H1 (cell line): ENCODE results near the gene P3H2. TPM values are rescaled to one million over a fixed set of nuclear protein-coding genes. Genes with fewer than 3 reads are reported as not detected.

Source experiments
- CTCF ChIA-PET: fragments of 300-600 bp; sonication (Branson Sonifier 250); formaldehyde crosslinking; loops from one replicate; lab custom pipeline; 2021; ENCODE audit not compliant: partially characterized antibody; lab: Charles Lee
- POLR2A ChIA-PET: fragments of 300-600 bp; sonication (Branson Sonifier 250); formaldehyde crosslinking; loops from one replicate; lab custom pipeline; 2021; ENCODE audit warnings: inconsistent platforms; ENCODE audit not compliant: partially characterized antibody; lab: Charles Lee
- DNase-seq, 2 experiments: peaks; one replicate each; pipeline versions ENCODE4 v3.0.0 to v3.0.0-alpha.2; 2010 to 2022; ENCODE audit warnings: low spot score in 2 of 2, low read depth in 1 of 2, mixed read lengths in 1 of 2
- FAIRE-seq: peaks from 2 replicates; lab custom pipeline; 2011; peaks lifted over from hg19 to GRCh38; lab: Jason Lieb, UNC
- H2AFZ ChIP-seq: 2 replicates; pipeline ENCODE4 v1.8.1; 2012; ENCODE audit warnings: low read length, inconsistent platforms
- H2AK5ac ChIP-seq: 2 replicates; pipeline ENCODE4 v1.6.1; 2013; ENCODE audit warnings: low read depth, low read length
- H2BK120ac ChIP-seq: replicated peaks from 2 replicates; pipeline ENCODE3; 2013; ENCODE audit warnings: low read depth, low read length, inconsistent platforms
- H2BK12ac ChIP-seq: 2 replicates; pipeline ENCODE4 v1.6.1; 2013; ENCODE audit warnings: low read depth, low read length
- H2BK15ac ChIP-seq: 2 replicates; pipeline ENCODE4 v1.6.1; 2013; ENCODE audit warnings: low read length
- H2BK20ac ChIP-seq: 2 replicates; pipeline ENCODE4 v1.6.1; 2013; ENCODE audit warnings: low read length
- H2BK5ac ChIP-seq: 2 replicates; pipeline ENCODE4 v1.6.1; 2013; ENCODE audit warnings: low read depth, low read length
- H3K14ac ChIP-seq: 2 replicates; pipeline ENCODE4 v1.6.1; 2013; ENCODE audit warnings: inconsistent platforms; ENCODE audit not compliant: insufficient read length
- H3K18ac ChIP-seq: 2 replicates; pipeline ENCODE4 v1.6.1; 2013; ENCODE audit warnings: low read length; ENCODE audit errors: extremely low read depth
- H3K23ac ChIP-seq: 2 replicates; pipeline ENCODE4 v1.6.1; 2013; ENCODE audit warnings: inconsistent platforms; ENCODE audit not compliant: insufficient read length
- H3K23me2 ChIP-seq: 2 replicates; pipeline ENCODE4 v1.6.1; 2013; ENCODE audit warnings: low read depth, low read length
- H3K27ac ChIP-seq: 2 replicates; pipeline ENCODE4 v1.6.1; 2011; ENCODE audit warnings: low read depth, low read length, inconsistent platforms
- H3K27me3 ChIP-seq, 4 experiments: replicated peaks in 1 of 4; 1 replicate in 1 of 4; 2 replicates in 3 of 4; pipeline versions ENCODE4 v1.6.1 to v1.8.1; 2011 to 2013; ENCODE audit warnings: low read length in 3 of 4, mild to moderate bottlenecking in 3 of 4, inconsistent platforms in 2 of 4, mixed read lengths in 2 of 4, moderate library complexity in 1 of 4; ENCODE audit not compliant: control insufficient read depth in 3 of 4, insufficient read depth in 3 of 4; ENCODE audit errors: extremely low read depth in 1 of 4
- H3K36me3 ChIP-seq, 4 experiments: 2 replicates each; pipeline versions ENCODE4 v1.6.1 to v1.8.1; 2011 to 2013; ENCODE audit warnings: mild to moderate bottlenecking in 4 of 4, low read length in 3 of 4, moderate library complexity in 2 of 4, control low read depth in 1 of 4, inconsistent platforms in 1 of 4; ENCODE audit not compliant: insufficient read depth in 4 of 4, control insufficient read depth in 2 of 4
- H3K4ac ChIP-seq: replicated peaks from 2 replicates; pipeline ENCODE3; 2013; ENCODE audit warnings: low read length, low read depth, mixed read lengths, inconsistent platforms; ENCODE audit not compliant: insufficient read length
- H3K4me1 ChIP-seq, 4 experiments: replicated peaks in 1 of 4; 1 replicate in 1 of 4; 2 replicates in 3 of 4; pipeline versions ENCODE4 v1.6.1 to v1.8.1; 2011 to 2013; ENCODE audit warnings: low read length in 3 of 4, inconsistent platforms in 2 of 4, mixed read lengths in 1 of 4; ENCODE audit not compliant: insufficient read depth in 4 of 4, control insufficient read depth in 3 of 4
- H3K4me2 ChIP-seq, 2 experiments: 2 replicates each; pipeline versions ENCODE4 v1.6.1 to v1.8.1; 2011 to 2013; ENCODE audit warnings: low read depth in 2 of 2, low read length in 2 of 2, control low read depth in 1 of 2, inconsistent platforms in 1 of 2, mild to moderate bottlenecking in 1 of 2; ENCODE audit not compliant: insufficient read depth in 1 of 2
- H3K4me3 ChIP-seq, 4 experiments: fragments of 200-600, 300-600 bp in 1 of 4; sonication (generic), shearing (Covaris generic), sonication (Bioruptor Twin) in 1 of 4; 2 replicates each; pipeline versions ENCODE4 v1.5.1 to v1.8.1; 2011 to 2016; ENCODE audit warnings: low read length in 4 of 4, low read depth in 3 of 4, control low read depth in 2 of 4, inconsistent platforms in 2 of 4, mild to moderate bottlenecking in 2 of 4, mixed read lengths in 1 of 4, moderate library complexity in 1 of 4; ENCODE audit not compliant: insufficient read depth in 2 of 4; ENCODE audit errors: extremely low read depth in 1 of 4
- H3K56ac ChIP-seq: replicated peaks from 2 replicates; pipeline ENCODE3; 2013; ENCODE audit warnings: low read depth, mild to moderate bottlenecking, mixed read lengths, low read length, inconsistent platforms; ENCODE audit not compliant: insufficient read length
- H3K79me1 ChIP-seq: 2 replicates; pipeline ENCODE4 v1.6.1; 2013; ENCODE audit warnings: low read depth, low read length, control low read depth
- H3K79me2 ChIP-seq, 2 experiments: 2 replicates each; pipeline versions ENCODE4 v1.6.1 to v1.8.1; 2012 to 2013; ENCODE audit warnings: low read length in 2 of 2, mild to moderate bottlenecking in 2 of 2, inconsistent platforms in 1 of 2; ENCODE audit not compliant: insufficient read depth in 2 of 2, control insufficient read depth in 1 of 2
- H3K9ac ChIP-seq, 4 experiments: replicated peaks in 1 of 4; 1 replicate in 1 of 4; 2 replicates in 3 of 4; pipeline versions ENCODE4 v1.6.1 to v1.8.1; 2011 to 2013; ENCODE audit warnings: low read depth in 3 of 4, low read length in 3 of 4, control low read depth in 2 of 4, mild to moderate bottlenecking in 2 of 4, moderate library complexity in 2 of 4, inconsistent platforms in 1 of 4; ENCODE audit errors: extremely low read depth in 1 of 4
- H3K9me3 ChIP-seq, 2 experiments: 2 replicates each; pipeline versions ENCODE4 v1.6.1 to v1.8.1; 2012 to 2013; ENCODE audit warnings: mild to moderate bottlenecking in 2 of 2, moderate library complexity in 2 of 2, control low read depth in 1 of 2, inconsistent platforms in 1 of 2, low read depth in 1 of 2, low read length in 1 of 2, mixed read lengths in 1 of 2; ENCODE audit not compliant: insufficient read depth in 2 of 2
- H4K20me1 ChIP-seq, 2 experiments: replicated peaks in 1 of 2; 2 replicates each; pipeline versions ENCODE3 to v1.8.1; 2011 to 2013; ENCODE audit warnings: inconsistent platforms in 2 of 2, low read length in 2 of 2, mild to moderate bottlenecking in 1 of 2; ENCODE audit not compliant: insufficient read depth in 2 of 2, control insufficient read depth in 1 of 2
- H4K5ac ChIP-seq: 2 replicates; pipeline ENCODE4 v1.6.1; 2013; ENCODE audit warnings: low read length, low read depth, mixed read lengths, inconsistent platforms; ENCODE audit not compliant: insufficient read length
- H4K8ac ChIP-seq: 2 replicates; pipeline ENCODE4 v1.8.0; 2013; ENCODE audit warnings: mild to moderate bottlenecking, moderate library complexity, low read length, inconsistent platforms; ENCODE audit not compliant: insufficient read depth; ENCODE audit errors: extremely low read depth
- H4K91ac ChIP-seq: replicated peaks from 2 replicates; pipeline ENCODE3; 2013; ENCODE audit warnings: low read length, mixed read lengths, inconsistent platforms; ENCODE audit not compliant: insufficient read length
- BACH1 ChIP-seq: IDR thresholded peaks from 2 replicates; pipeline ENCODE4 v1.6.1; 2012; ENCODE audit warnings: low read length, improper control_type of control experiment
- EP300 ChIP-seq, 2 experiments: IDR thresholded peaks; 1 replicate in 1 of 2; 2 replicates in 1 of 2; pipeline ENCODE4 v1.6.1; 2011 to 2012; ENCODE audit warnings: low read depth in 2 of 2, low read length in 2 of 2, mild to moderate bottlenecking in 2 of 2, borderline replicate concordance in 1 of 2, inconsistent platforms in 1 of 2, moderate library complexity in 1 of 2
- JUND ChIP-seq: IDR thresholded peaks from 2 replicates; pipeline ENCODE4 v1.6.1; 2011; ENCODE audit warnings: mild to moderate bottlenecking, improper control_type of control experiment, low read length
- RAD21 ChIP-seq, 2 experiments: IDR thresholded peaks in 1 of 2; conservative IDR thresholded peaks in 1 of 2; 2 replicates each; pipeline ENCODE4 v1.6.1; 2011; ENCODE audit warnings: low read depth in 2 of 2, low read length in 2 of 2, improper control_type of control experiment in 1 of 2, inconsistent platforms in 1 of 2, mild to moderate bottlenecking in 1 of 2, moderate library complexity in 1 of 2
- SP1 ChIP-seq: IDR thresholded peaks from 2 replicates; pipeline ENCODE4 v1.6.1; 2011; ENCODE audit warnings: low read depth, low read length
- SRF ChIP-seq: IDR thresholded peaks from 2 replicates; pipeline ENCODE4 v1.6.1; 2011; ENCODE audit warnings: mild to moderate bottlenecking, low read depth, low read length, moderate library complexity
- WGBS, 2 experiments: shearing (Covaris generic) in 1 of 2; methylation state at CpG; one replicate each; pipeline versions ENCODE4 v1.1.6 to v1.1.7; 2013 to 2015; ENCODE audit warnings: low lambda C conversion rate in 2 of 2, mixed read lengths in 2 of 2, inconsistent platforms in 1 of 2, low coverage in 1 of 2, missing lambda C conversion rate in 1 of 2; ENCODE audit not compliant: insufficient replicate concordance in 2 of 2, insufficient coverage in 1 of 2, insufficient read length in 1 of 2; ENCODE audit errors: extremely low coverage in 1 of 2, missing lambda C conversion rate in 1 of 2; 5-methylcytosine and 5-hydroxymethylcytosine counted together
- polyA plus RNA-seq, 7 experiments: library from polyadenylated mRNA; depleted of rRNA in 3 of 7; stranded (reverse) in 5 of 7; unstranded in 2 of 7; fragments of >200 nt in 5 of 7; fragments of 200-250 nt in 2 of 7; gene quantifications; 1 replicate in 5 of 7; 2 replicates in 1 of 7; 4 replicates in 1 of 7; pipeline versions ENCODE4 v1.2.1 to v1.2.3, GENCODE V29; 2011 to 2013; ENCODE audit warnings: missing spikeins in 2 of 7, mixed read lengths in 2 of 7
- total RNA-seq: library from RNA; stranded (reverse); fragmentation: NEBNext Ultra II Directional; extraction: Animal tissue kit (Norgen Biotek cat#: 25700); gene quantifications from 2 replicates; pipeline ENCODE4 v1.2.1, GENCODE V29; 2021
- TF ChIP-seq, protein P1 (sequence below), 3 experiments: IDR thresholded peaks; 1 replicate in 2 of 3; 2 replicates in 1 of 3; pipeline versions ENCODE4 v1.5.1 to v1.6.1; 2011; ENCODE audit warnings: low read length in 3 of 3, mild to moderate bottlenecking in 3 of 3, inconsistent platforms in 2 of 3, low read depth in 1 of 3, moderate library complexity in 1 of 3; ENCODE audit not compliant: insufficient read depth in 1 of 3; ENCODE audit errors: control extremely low read depth in 1 of 3
- TF ChIP-seq, protein P2 (sequence below): IDR thresholded peaks from 2 replicates; pipeline ENCODE4 v1.6.1; 2012; ENCODE audit warnings: inconsistent platforms

Gene P3H2
- total and polyA plus RNA-seq, 2 of the 8 experiments (the other 6 are each of a cell fraction or from before 2014, with no cell fraction given) = 40.5 to 60.4 TPM

DNA sequence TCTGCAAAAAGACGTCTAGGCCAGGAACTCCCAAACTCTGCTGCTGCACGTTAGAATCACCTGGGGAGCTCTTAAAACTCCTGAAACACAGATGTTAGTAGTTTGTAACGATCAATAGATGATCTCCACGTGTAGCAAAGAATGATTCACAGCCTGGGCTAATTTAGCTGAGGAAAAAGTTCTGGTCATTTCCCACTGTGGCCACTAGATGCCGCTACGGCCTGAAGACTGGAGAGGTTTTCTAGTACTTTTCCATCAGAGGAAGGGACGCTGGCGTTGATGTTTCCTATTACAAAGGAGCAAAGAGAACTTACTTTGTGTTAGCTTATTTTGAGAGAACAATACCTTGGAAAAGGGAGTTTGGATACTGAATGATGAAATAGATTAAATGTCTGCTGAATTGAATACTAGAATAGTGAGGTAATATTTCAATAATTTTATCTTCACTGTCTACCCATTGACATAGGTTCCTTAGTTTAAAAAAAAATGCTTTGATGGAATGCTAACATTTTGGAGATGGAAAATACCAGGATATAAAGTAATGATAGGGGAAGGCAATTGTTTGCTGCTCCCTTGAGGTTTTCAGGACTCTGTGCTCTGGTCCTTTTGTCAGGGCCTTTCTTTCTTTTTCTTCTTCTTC is 159.1 kb downstream of the P3H2 start:
- H3K36me3 ChIP-seq = peaks cover 0 to 13% (median 8%) of the 10 kb centered on the region in 4 experiments; a peak in 4 of 8 replicates
- H3K23me2 ChIP-seq = no peaks in the 10 kb centered on the region; the same call in 1 of the 2 replicates
- H3K56ac ChIP-seq = no peak overlapping the region
- no peak overlapping the region for H2BK15ac ChIP-seq
- H2AK5ac ChIP-seq = no peak overlapping the region
- H3K18ac ChIP-seq = no peak overlapping the region; the same call in 1 of the 2 replicates
- FAIRE-seq (peak; percentile 94), DNase-seq (peak; percentile 53 to 91)
- H4K5ac ChIP-seq = no peak overlapping the region
- ChIA-PET POLR2A (interaction anchor here (0.7 to 0.9 kb wide), 2 partner anchors 159 to 249 kb away, joined by 3 to 4 read pairs; partner anchors contain the start of gene P3H2), CTCF (interaction anchor here (0.5 to 7.2 kb wide), 85 partner anchors 10 to 690 kb away, joined by 3 to 55 read pairs (median 5); partner anchors contain the start of genes CLDN1, P3H2 and TMEM207)
- no peak overlapping the region for H4K91ac ChIP-seq
- H2BK20ac ChIP-seq = no peak overlapping the region
- H4K8ac ChIP-seq = no peak overlapping the region
- no peak overlapping the region for H3K27ac ChIP-seq
- H3K23ac ChIP-seq = no peak overlapping the region
- H3K79me2 ChIP-seq = no peaks in the 10 kb centered on the region
- peaks cover 0 to 5% (median 2%) of the 10 kb centered on the region in 4 experiments; a peak in 3 of 7 replicates for H3K4me1 ChIP-seq
- no peaks in the 10 kb centered on the region for H3K79me1 ChIP-seq
- no peak overlapping the region for H2BK5ac ChIP-seq
- no peaks in the 10 kb centered on the region for H3K27me3 ChIP-seq
- H2AFZ ChIP-seq = no peak overlapping the region
- H3K9me3 ChIP-seq = no peaks in the 10 kb centered on the region
- no peak overlapping the region for H2BK12ac ChIP-seq
- H4K20me1 ChIP-seq = no peaks in the 10 kb centered on the region
- WGBS, 2 experiments = 10% methylated on average over 8 of the region's 8 CpGs; no CpG with 5 or more reads in 1 of the 2 experiments
- H3K14ac ChIP-seq = no peak overlapping the region
- no peak overlapping the region for H3K4me3 ChIP-seq
- H2BK120ac ChIP-seq = no peak overlapping the region
- H3K4me2 ChIP-seq = no peak overlapping the region
- no peak overlapping the region for H3K4ac ChIP-seq
- no peak overlapping the region for H3K9ac ChIP-seq
- TF ChIP-seq SRF = no peak
- TF ChIP-seq, protein P1, sequence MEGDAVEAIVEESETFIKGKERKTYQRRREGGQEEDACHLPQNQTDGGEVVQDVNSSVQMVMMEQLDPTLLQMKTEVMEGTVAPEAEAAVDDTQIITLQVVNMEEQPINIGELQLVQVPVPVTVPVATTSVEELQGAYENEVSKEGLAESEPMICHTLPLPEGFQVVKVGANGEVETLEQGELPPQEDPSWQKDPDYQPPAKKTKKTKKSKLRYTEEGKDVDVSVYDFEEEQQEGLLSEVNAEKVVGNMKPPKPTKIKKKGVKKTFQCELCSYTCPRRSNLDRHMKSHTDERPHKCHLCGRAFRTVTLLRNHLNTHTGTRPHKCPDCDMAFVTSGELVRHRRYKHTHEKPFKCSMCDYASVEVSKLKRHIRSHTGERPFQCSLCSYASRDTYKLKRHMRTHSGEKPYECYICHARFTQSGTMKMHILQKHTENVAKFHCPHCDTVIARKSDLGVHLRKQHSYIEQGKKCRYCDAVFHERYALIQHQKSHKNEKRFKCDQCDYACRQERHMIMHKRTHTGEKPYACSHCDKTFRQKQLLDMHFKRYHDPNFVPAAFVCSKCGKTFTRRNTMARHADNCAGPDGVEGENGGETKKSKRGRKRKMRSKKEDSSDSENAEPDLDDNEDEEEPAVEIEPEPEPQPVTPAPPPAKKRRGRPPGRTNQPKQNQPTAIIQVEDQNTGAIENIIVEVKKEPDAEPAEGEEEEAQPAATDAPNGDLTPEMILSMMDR (IDR thresholded peaks at IDR 0.05; ENCODE audit: control extremely low read depth in 1 of 3, insufficient read depth in 1 of 3, low read depth in 1 of 3, low read length in 3 of 3) = peak; percentile 35 to 95 (median 88)
- peak; percentile 94 for TF ChIP-seq SP1
- TF ChIP-seq JUND = peak; percentile 36; the same call in 1 of the 2 replicates
- no peak for TF ChIP-seq BACH1
- TF ChIP-seq, protein P2, sequence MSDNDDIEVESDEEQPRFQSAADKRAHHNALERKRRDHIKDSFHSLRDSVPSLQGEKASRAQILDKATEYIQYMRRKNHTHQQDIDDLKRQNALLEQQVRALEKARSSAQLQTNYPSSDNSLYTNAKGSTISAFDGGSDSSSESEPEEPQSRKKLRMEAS = 0 out of 2 replicates have a peak, but pooled peaks have one; percentile 48
- peak; percentile 94 to 96 for TF ChIP-seq RAD21 (IDR thresholded peaks at IDR 0.05 in 1 of 2, conservative IDR thresholded peaks at IDR 0.05 in 1 of 2; ENCODE audit: low read depth in 2 of 2, low read length in 2 of 2)
- no peak for TF ChIP-seq EP300 (IDR thresholded peaks at IDR 0.05; ENCODE audit: borderline replicate concordance in 1 of 2, low read depth in 2 of 2, low read length in 2 of 2)
